Stimulated activated naive CD4-positive, alpha-beta T cell treated with Interleukin-2 at 50 U/mL for 16 hours (primary cell): ENCODE results near the gene MKI67.

Experiments
- DNase-seq: peaks from one replicate; lab custom pipeline; 2025; lab: John Stamatoyannopoulos, UW

Gene MKI67

GRCh38 chr10:128064970-128065580 is 61.1 kb downstream of the MKI67 start:
- DNase-seq = no peak

- DNase-seq = peak; percentile 85
Observed at GRCh38 chr10:128064108-128064969, 61.9 kb downstream of the MKI67 start.

GRCh38 chr10:128063736-128064107 is 62.5 kb downstream of the MKI67 start:
- DNase-seq = peak; percentile 29

- DNase-seq = peak; percentile 39
Observed at GRCh38 chr10:128062881-128063563, 63.2 kb downstream of the MKI67 start.

- no peak for DNase-seq
Observed at GRCh38 chr10:128062331-128062880, 63.8 kb downstream of the MKI67 start.

GRCh38 chr10:128061306-128062300 is 64.6 kb downstream of the MKI67 start:
- no peak for DNase-seq

- no peak for DNase-seq
Observed at GRCh38 chr10:128060341-128061250, 65.6 kb downstream of the MKI67 start.

- no peak for DNase-seq
Observed at GRCh38 chr10:128059982-128060293, 66.3 kb downstream of the MKI67 start.

- no peak for DNase-seq
Observed at GRCh38 chr10:128059266-128059981, 66.8 kb downstream of the MKI67 start.

- no peak for DNase-seq
Observed at GRCh38 chr10:128058750-128059134, 67.5 kb downstream of the MKI67 start.

- DNase-seq = no peak
Observed at GRCh38 chr10:128058106-128058749, 68.0 kb downstream of the MKI67 start.

GRCh38 chr10:128056303-128057050 is 69.7 kb downstream of the MKI67 start:
- DNase-seq = no peak

GRCh38 chr10:128055061-128055868 is 71.0 kb downstream of the MKI67 start:
- DNase-seq = no peak

- no peak for DNase-seq
Observed at GRCh38 chr10:128054163-128054970, 71.9 kb downstream of the MKI67 start.

GRCh38 chr10:128053356-128053755 is 72.9 kb downstream of the MKI67 start:
- no peak for DNase-seq

- DNase-seq = no peak
Observed at GRCh38 chr10:128052696-128053095, 73.5 kb downstream of the MKI67 start.

GRCh38 chr10:128051548-128051947 is 74.7 kb downstream of the MKI67 start:
- no peak for DNase-seq
